Measurements from ENCODE around the gene LDB2.

LDB2 gene

DNA sequence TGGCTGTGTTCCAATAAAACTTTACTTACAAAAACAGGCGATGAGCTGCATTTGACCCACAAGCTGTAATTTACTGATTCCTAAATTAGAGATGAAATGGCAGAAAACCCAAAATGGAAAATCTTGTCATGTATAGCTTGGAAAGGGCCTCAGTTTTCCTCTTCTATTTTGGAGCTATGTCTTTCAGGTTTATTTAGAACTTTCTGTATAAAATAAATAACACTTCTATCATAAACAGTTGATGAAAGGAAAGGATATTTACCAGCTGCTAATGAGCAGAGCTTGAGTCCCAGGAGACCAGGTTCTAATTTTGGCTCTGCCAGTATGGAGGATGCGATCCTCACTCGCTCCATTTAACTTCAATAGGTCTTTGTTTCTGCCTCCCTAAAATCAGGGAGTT is 213.5 kb downstream of the LDB2 start:
- no peak for DNase-seq (ENCODE audit: low read depth)
- no peak overlapping the region for H3K4me3 ChIP-seq (ENCODE audit: low read depth, low read length)
- TF ChIP-seq CTCF (IDR thresholded peaks at IDR 0.05; ENCODE audit: low read depth, low read length, missing control alignments): no peak

DNA sequence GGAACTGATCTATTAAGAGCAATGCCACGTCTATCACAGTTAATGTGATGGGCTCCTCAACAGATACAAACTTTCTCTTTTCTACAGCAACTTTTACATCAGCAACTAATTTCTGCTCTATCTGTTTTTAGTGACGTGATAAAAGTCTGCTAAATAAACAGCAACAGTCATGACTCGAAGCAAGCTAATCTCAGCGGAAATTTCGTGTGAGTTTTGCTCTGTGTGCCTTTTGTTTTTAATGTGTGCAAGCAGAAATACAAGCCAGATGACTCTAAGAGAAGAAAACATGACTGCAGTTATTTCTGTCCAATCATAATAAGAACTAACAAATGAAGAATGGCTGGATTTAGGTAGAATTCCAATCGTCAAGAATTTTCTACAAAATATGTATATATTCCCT is 214.3 kb downstream of the LDB2 start:
- DNase-seq (ENCODE audit: low read depth): no peak
- TF ChIP-seq CTCF (IDR thresholded peaks at IDR 0.05; ENCODE audit: low read depth, low read length, missing control alignments): no peak
- no peak overlapping the region for H3K4me3 ChIP-seq (ENCODE audit: low read depth, low read length)

DNA sequence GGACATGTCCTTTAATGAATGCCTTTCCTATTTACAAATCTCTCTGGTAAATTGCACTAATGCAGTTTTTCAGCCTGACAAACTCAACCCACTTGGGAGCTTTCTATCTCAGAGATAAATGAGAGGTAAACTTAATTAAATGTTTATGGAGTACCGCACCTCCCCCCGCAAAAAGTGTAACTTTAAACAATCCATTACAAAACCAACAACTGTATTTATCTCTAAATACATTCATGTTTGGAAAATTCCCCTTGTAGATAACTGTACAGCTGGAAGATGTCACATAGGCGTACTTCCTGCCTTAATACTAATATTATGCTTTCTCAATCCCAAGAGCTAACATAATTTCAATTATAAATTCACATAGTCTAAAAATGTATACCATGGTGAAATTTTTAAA is 215.5 kb downstream of the LDB2 start:
- no peak overlapping the region for H3K4me3 ChIP-seq (ENCODE audit: low read depth, low read length)
- TF ChIP-seq CTCF (IDR thresholded peaks at IDR 0.05; ENCODE audit: low read depth, low read length, missing control alignments): no peak

DNA sequence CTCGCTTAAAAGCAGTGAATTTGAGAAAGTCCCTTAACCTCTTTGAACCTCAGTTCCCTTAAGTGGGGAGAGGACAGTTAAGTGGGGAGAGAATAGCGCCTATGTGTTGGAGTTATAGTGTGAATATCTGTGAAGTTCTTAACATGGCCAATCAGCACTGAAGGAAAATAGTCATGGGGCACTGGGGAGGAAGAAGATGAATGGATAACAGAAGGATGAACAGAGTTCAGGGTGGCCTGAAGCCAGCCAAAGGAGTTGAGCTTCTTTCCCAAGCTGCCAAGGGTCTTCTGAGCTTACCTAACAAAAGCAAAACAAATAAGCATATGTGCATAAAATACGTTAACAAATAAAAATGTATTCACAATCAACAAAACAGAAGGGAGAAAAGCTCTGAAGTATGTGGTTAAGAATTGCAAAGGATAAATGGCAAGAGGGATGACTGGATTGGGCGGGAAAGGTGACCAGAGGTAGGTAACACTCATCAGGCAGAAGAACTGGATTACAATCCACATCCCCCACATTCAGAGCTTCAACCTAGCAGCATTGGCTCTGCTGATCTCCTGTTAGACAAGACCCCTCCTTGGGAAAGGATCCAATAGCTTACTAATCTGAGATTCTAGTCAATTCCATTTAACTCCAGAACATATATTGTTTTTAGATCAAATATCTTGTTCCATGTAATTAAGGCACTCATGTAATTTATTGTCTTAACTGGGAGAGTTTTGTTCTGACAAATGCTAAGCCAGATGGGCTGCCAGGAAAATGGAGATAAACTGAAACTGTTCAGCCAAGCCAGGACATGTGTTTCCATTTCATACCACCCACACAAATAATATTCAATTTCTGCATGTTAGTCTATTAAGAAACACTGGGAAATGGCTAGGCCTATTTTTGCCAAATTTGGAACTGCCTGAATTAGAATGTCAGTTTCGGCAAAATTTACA is 221.2 kb downstream of the LDB2 start:
- TF ChIP-seq CTCF (IDR thresholded peaks at IDR 0.05; ENCODE audit: low read depth, low read length, missing control alignments): no peak
- DNase-seq (ENCODE audit: low read depth): no peak
- no peak overlapping the region for H3K4me3 ChIP-seq (ENCODE audit: low read depth, low read length)

More for the DNA sequence above, 215.5 kb downstream of the LDB2 start:
- DNase-seq (ENCODE audit: low read depth): no peak

GRCh38 chr4:16676230-16676770 is 222.1 kb downstream of the LDB2 start:
- TF ChIP-seq CTCF (IDR thresholded peaks at IDR 0.05; ENCODE audit: low read depth, low read length, missing control alignments): no peak
- no peak for DNase-seq (ENCODE audit: low read depth)
- no peak overlapping the region for H3K4me3 ChIP-seq (ENCODE audit: low read depth, low read length)

DNA sequence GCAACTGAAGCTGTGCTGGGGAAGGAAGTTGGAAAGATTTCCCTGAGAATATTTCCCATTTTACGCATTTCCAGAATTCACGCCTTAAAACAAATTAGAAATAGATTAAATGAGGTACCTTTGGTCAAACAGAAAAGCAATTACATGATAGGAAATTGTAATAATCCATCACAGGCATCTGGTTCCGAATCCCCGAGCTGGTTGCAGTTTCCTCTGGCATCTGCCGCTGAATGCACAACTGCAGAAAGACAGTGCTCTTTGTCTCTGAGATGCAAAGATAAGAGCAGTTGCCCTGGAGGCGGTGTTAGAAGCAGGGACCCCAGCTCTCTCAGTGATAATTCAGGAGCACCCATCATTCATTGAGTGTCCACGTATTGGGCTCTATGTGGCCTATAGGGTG is 224.4 kb downstream of the LDB2 start:
- no peak overlapping the region for H3K4me3 ChIP-seq (ENCODE audit: low read depth, low read length)
- no peak for DNase-seq (ENCODE audit: low read depth)
- no peak for TF ChIP-seq CTCF (IDR thresholded peaks at IDR 0.05; ENCODE audit: low read depth, low read length, missing control alignments)
